T-helper 2 cell treated with Interferon-gamma antibody and Interleukin-4, amounts not matched to agents 5 μg/mL and 100 μg/mL, for 36 hours (primary cell): Measurements from ENCODE around the gene TBX2.
"Not testable (repeated sequence)": the region's sequence is repeated elsewhere in the genome, so short reads cannot be mapped to it uniquely, and the experiment has no call there.

ENCODE experiments used
- DNase-seq: peaks from one replicate; pipeline ENCODE4 v3.0.0; 2021; ENCODE audit warnings: low spot score
- H3K27ac Mint-ChIP-seq: one replicate; pipeline ENCODE4 v1.8.0; 2021; ENCODE audit warnings: mild to moderate bottlenecking, mixed read lengths
- H3K27me3 Mint-ChIP-seq: one replicate; pipeline ENCODE4 v1.8.0; 2021; ENCODE audit warnings: low read depth, mixed read lengths
- H3K36me3 Mint-ChIP-seq: one replicate; pipeline ENCODE4 v1.8.0; 2021; ENCODE audit warnings: low read depth, mixed read lengths
- H3K4me1 Mint-ChIP-seq: one replicate; pipeline ENCODE4 v1.8.0; 2021; ENCODE audit warnings: low read depth, mixed read lengths
- H3K4me3 Mint-ChIP-seq: one replicate; pipeline ENCODE4 v1.8.0; 2022; ENCODE audit warnings: mild to moderate bottlenecking, moderate library complexity, mixed read lengths
- H3K9me3 Mint-ChIP-seq: one replicate; pipeline ENCODE4 v1.8.0; 2021; ENCODE audit warnings: mixed read lengths

The TBX2 gene

GRCh38 chr17:61426482-61427304, 27.1 kb downstream of the TBX2 start:
- Mint-ChIP-seq H3K9me3 (no peaks in the 10 kb centered on the region), H3K4me1 (no peaks in the 10 kb centered on the region), H3K27ac (no peak overlapping the region), H3K4me3 (no peak overlapping the region), H3K36me3 (no peaks in the 10 kb centered on the region), H3K27me3 (peaks cover 38% of the 10 kb centered on the region)
- DNase-seq = no peak

GRCh38 chr17:61427567-61427966, 27.9 kb downstream of the TBX2 start:
- Mint-ChIP-seq H3K4me3 (no peak overlapping the region), H3K27ac (no peak overlapping the region), H3K36me3 (no peaks in the 10 kb centered on the region), H3K9me3 (no peaks in the 10 kb centered on the region), H3K27me3 (peaks cover 36% of the 10 kb centered on the region), H3K4me1 (no peaks in the 10 kb centered on the region)
- no peak for DNase-seq

- H3K4me3 Mint-ChIP-seq = no peak overlapping the region
- peaks cover 35% of the 10 kb centered on the region for H3K27me3 Mint-ChIP-seq
- no peak for DNase-seq
- no peaks in the 10 kb centered on the region for H3K36me3 Mint-ChIP-seq
- no peak overlapping the region for H3K27ac Mint-ChIP-seq
- no peaks in the 10 kb centered on the region for H3K9me3 Mint-ChIP-seq
- no peaks in the 10 kb centered on the region for H3K4me1 Mint-ChIP-seq
These were observed 29.6 kb downstream of the TBX2 start for GRCh38 chr17:61429274-61429673.

GRCh38 chr17:61429831-61430230, 30.2 kb downstream of the TBX2 start:
- not testable (repeated sequence) for DNase-seq, H3K27ac Mint-ChIP-seq, H3K4me3 Mint-ChIP-seq, H3K9me3 Mint-ChIP-seq, H3K4me1 Mint-ChIP-seq, H3K36me3 Mint-ChIP-seq
- peaks cover 40% of the 10 kb centered on the region for H3K27me3 Mint-ChIP-seq

- Mint-ChIP-seq H3K27me3 (peaks cover 46% of the 10 kb centered on the region), H3K27ac (no peak overlapping the region), H3K4me1 (no peaks in the 10 kb centered on the region), H3K36me3 (no peaks in the 10 kb centered on the region), H3K9me3 (no peaks in the 10 kb centered on the region), H3K4me3 (no peak overlapping the region)
- no peak for DNase-seq
These were observed 32.1 kb downstream of the TBX2 start for GRCh38 chr17:61431594-61432311.

GRCh38 chr17:61436273-61436672, 36.6 kb downstream of the TBX2 start:
- no peak for DNase-seq
- Mint-ChIP-seq H3K9me3 (peaks cover 9% of the 10 kb centered on the region), H3K36me3 (no peaks in the 10 kb centered on the region), H3K27ac (no peak overlapping the region), H3K4me3 (no peak overlapping the region), H3K4me1 (peaks cover 4% of the 10 kb centered on the region), H3K27me3 (peaks cover 51% of the 10 kb centered on the region)

- H3K4me1 Mint-ChIP-seq = peaks cover 4% of the 10 kb centered on the region
- H3K9me3 Mint-ChIP-seq = peaks cover 9% of the 10 kb centered on the region
- H3K4me3 Mint-ChIP-seq = no peak overlapping the region
- H3K27me3 Mint-ChIP-seq = peaks cover 48% of the 10 kb centered on the region
- no peak overlapping the region for H3K27ac Mint-ChIP-seq
- no peaks in the 10 kb centered on the region for H3K36me3 Mint-ChIP-seq
- no peak for DNase-seq
These were observed 37.5 kb downstream of the TBX2 start for GRCh38 chr17:61436995-61437704.

GRCh38 chr17:61440697-61441096, 41.1 kb downstream of the TBX2 start:
- no peak for DNase-seq
- Mint-ChIP-seq H3K27ac (no peak overlapping the region), H3K36me3 (no peaks in the 10 kb centered on the region), H3K4me3 (no peak overlapping the region), H3K4me1 (peaks cover 4% of the 10 kb centered on the region), H3K27me3 (peaks cover 33% of the 10 kb centered on the region), H3K9me3 (peaks cover 9% of the 10 kb centered on the region)

- H3K4me1 Mint-ChIP-seq, H3K27ac Mint-ChIP-seq, H3K36me3 Mint-ChIP-seq, H3K9me3 Mint-ChIP-seq, DNase-seq, H3K4me3 Mint-ChIP-seq: not testable (repeated sequence)
- peaks cover 33% of the 10 kb centered on the region for H3K27me3 Mint-ChIP-seq
These were observed 41.9 kb downstream of the TBX2 start for GRCh38 chr17:61441507-61441906.

GRCh38 chr17:61442136-61442775, 42.6 kb downstream of the TBX2 start:
- H3K4me1 Mint-ChIP-seq = peaks cover 4% of the 10 kb centered on the region
- no peak overlapping the region for H3K4me3 Mint-ChIP-seq
- no peak for DNase-seq
- H3K27me3 Mint-ChIP-seq = peaks cover 36% of the 10 kb centered on the region
- H3K36me3 Mint-ChIP-seq = no peaks in the 10 kb centered on the region
- H3K9me3 Mint-ChIP-seq = peaks cover 4% of the 10 kb centered on the region
- no peak overlapping the region for H3K27ac Mint-ChIP-seq

GRCh38 chr17:61442878-61443474, 43.3 kb downstream of the TBX2 start:
- H3K27me3 Mint-ChIP-seq = peaks cover 38% of the 10 kb centered on the region
- DNase-seq = no peak
- H3K27ac Mint-ChIP-seq = no peak overlapping the region
- peaks cover 4% of the 10 kb centered on the region for H3K4me1 Mint-ChIP-seq
- H3K4me3 Mint-ChIP-seq = no peak overlapping the region
- no peaks in the 10 kb centered on the region for H3K9me3 Mint-ChIP-seq
- H3K36me3 Mint-ChIP-seq = no peaks in the 10 kb centered on the region

GRCh38 chr17:61443475-61443882, 43.8 kb downstream of the TBX2 start:
- no peak for DNase-seq
- no peak overlapping the region for H3K4me3 Mint-ChIP-seq
- peaks cover 42% of the 10 kb centered on the region for H3K27me3 Mint-ChIP-seq
- no peaks in the 10 kb centered on the region for H3K36me3 Mint-ChIP-seq
- H3K4me1 Mint-ChIP-seq = peaks cover 4% of the 10 kb centered on the region
- no peak overlapping the region for H3K27ac Mint-ChIP-seq
- no peaks in the 10 kb centered on the region for H3K9me3 Mint-ChIP-seq

GRCh38 chr17:61444075-61444474, 44.4 kb downstream of the TBX2 start:
- no peaks in the 10 kb centered on the region for H3K36me3 Mint-ChIP-seq
- H3K27ac Mint-ChIP-seq = no peak overlapping the region
- H3K4me1 Mint-ChIP-seq = peaks cover 4% of the 10 kb centered on the region
- H3K4me3 Mint-ChIP-seq = no peak overlapping the region
- peaks cover 43% of the 10 kb centered on the region for H3K27me3 Mint-ChIP-seq
- DNase-seq = no peak
- no peaks in the 10 kb centered on the region for H3K9me3 Mint-ChIP-seq
